Fibroblast of skin of left biceps (primary cell): Measurements from ENCODE around the gene PDE1A.

Experiments used
- DNase-seq, 2 experiments: peaks; one replicate each; pipeline ENCODE4 v3.0.0-alpha.2; 2013; ENCODE audit warnings: low read depth in 2 of 2

PDE1A gene

GRCh38 chr2:182426918-182427240 lies at the start of gene PDE1A:
PDE1A (minus strand) TSS chr2:182427036.
- DNase-seq = no peak

- no peak for DNase-seq
Measured at GRCh38 chr2:182473635-182474034, 46.8 kb upstream of the PDE1A start.

GRCh38 chr2:182463760-182464159 lies 36.9 kb upstream of the PDE1A start:
- no peak for DNase-seq

GRCh38 chr2:182456784-182457183 lies 29.9 kb upstream of the PDE1A start:
- DNase-seq = no peak

- DNase-seq = no peak
Measured at GRCh38 chr2:182452456-182452990, 25.7 kb upstream of the PDE1A start.

GRCh38 chr2:182448371-182448770 lies 21.5 kb upstream of the PDE1A start:
- DNase-seq = no peak

GRCh38 chr2:182447863-182448262 lies 21.0 kb upstream of the PDE1A start:
- DNase-seq = peak; percentile 17 to 18

- DNase-seq = no peak
Measured at GRCh38 chr2:182447163-182447562, 20.3 kb upstream of the PDE1A start.

- no peak for DNase-seq
Measured at GRCh38 chr2:182446087-182446486, 19.3 kb upstream of the PDE1A start.

- DNase-seq = no peak
Measured at GRCh38 chr2:182445391-182445965, 18.6 kb upstream of the PDE1A start.

GRCh38 chr2:182444806-182445205 lies 18.0 kb upstream of the PDE1A start:
- DNase-seq = no peak

- no peak for DNase-seq
Measured at GRCh38 chr2:182444170-182444569, 17.3 kb upstream of the PDE1A start.

GRCh38 chr2:182436252-182436651 lies 9.4 kb upstream of the PDE1A start:
- no peak for DNase-seq

GRCh38 chr2:182435754-182436153 lies 8.9 kb upstream of the PDE1A start:
- DNase-seq = no peak

- DNase-seq = no peak
Measured at GRCh38 chr2:182432051-182432450, 5.2 kb upstream of the PDE1A start.

- no peak for DNase-seq
Measured at GRCh38 chr2:182428476-182428875, 1.6 kb upstream of the PDE1A start.

- DNase-seq = no peak
Measured at GRCh38 chr2:182426082-182426917, 536 bp downstream of the PDE1A start.

GRCh38 chr2:182422864-182423263 lies 4.0 kb downstream of the PDE1A start:
- DNase-seq = no peak

- DNase-seq = no peak
Measured at GRCh38 chr2:182420669-182421068, 6.2 kb downstream of the PDE1A start.

GRCh38 chr2:182416861-182417260 lies 10.0 kb downstream of the PDE1A start:
- DNase-seq = no peak

- no peak for DNase-seq
Measured at GRCh38 chr2:182416191-182416590, 10.6 kb downstream of the PDE1A start.

- no peak for DNase-seq
Measured at GRCh38 chr2:182415771-182416170, 11.1 kb downstream of the PDE1A start.

GRCh38 chr2:182412858-182413257 lies 14.0 kb downstream of the PDE1A start:
- no peak for DNase-seq
